Stimulated activated effector memory CD8-positive, alpha-beta T cell treated with anti-CD3 and anti-CD28 coated beads, Interleukin-12 subunit alpha, Interleukin-12 subunit beta, amount 100 ng/mL, for 72 hours (primary cell): ENCODE results near the gene RPE.

Experiments used
- ATAC-seq: fragments of 150-1000 bp; cut with Tn5 transposase; 2 replicates; pipeline ENCODE4 v1.10.0; 2021
- DNase-seq, 2 donors: peaks; one replicate each; pipeline ENCODE4 v3.0.0; 2021 to 2022; ENCODE audit warnings: low spot score in 2 of 2
- H3K27ac Mint-ChIP-seq: one replicate; pipeline ENCODE4 v1.8.0; 2022; ENCODE audit warnings: mild to moderate bottlenecking, mixed read lengths
- H3K36me3 Mint-ChIP-seq: one replicate; pipeline ENCODE4 v1.8.0; 2022; ENCODE audit warnings: mild to moderate bottlenecking, mixed read lengths
- H3K4me1 Mint-ChIP-seq: one replicate; pipeline ENCODE4 v1.8.0; 2022; ENCODE audit warnings: mixed read lengths
- H3K4me3 Mint-ChIP-seq: one replicate; pipeline ENCODE4 v1.8.0; 2022; ENCODE audit warnings: mild to moderate bottlenecking, mixed read lengths
- H3K9me3 Mint-ChIP-seq: one replicate; pipeline ENCODE4 v1.8.0; 2022; ENCODE audit warnings: mixed read lengths

Gene RPE

GRCh38 chr2:209985874-209986273 lies 16.6 kb upstream of the RPE start:
- no peak for ATAC-seq
- no peak for DNase-seq
- H3K27ac Mint-ChIP-seq = no peak overlapping the region
- no peak overlapping the region for H3K4me3 Mint-ChIP-seq
- no peaks in the 10 kb centered on the region for H3K36me3 Mint-ChIP-seq
- no peaks in the 10 kb centered on the region for H3K4me1 Mint-ChIP-seq
- no peaks in the 10 kb centered on the region for H3K9me3 Mint-ChIP-seq

GRCh38 chr2:209986415-209986814 lies 16.0 kb upstream of the RPE start:
- Mint-ChIP-seq H3K27ac (no peak overlapping the region), H3K4me3 (no peak overlapping the region), H3K9me3 (no peaks in the 10 kb centered on the region), H3K4me1 (no peaks in the 10 kb centered on the region), H3K36me3 (no peaks in the 10 kb centered on the region)
- ATAC-seq (peak; percentile 51), DNase-seq (no peak)

GRCh38 chr2:209988010-209988409 lies 14.4 kb upstream of the RPE start:
- no peaks in the 10 kb centered on the region for H3K4me1 Mint-ChIP-seq
- H3K36me3 Mint-ChIP-seq = no peaks in the 10 kb centered on the region

GRCh38 chr2:209990838-209991237 lies 11.6 kb upstream of the RPE start:
- Mint-ChIP-seq H3K4me3 (no peak overlapping the region), H3K9me3 (no peaks in the 10 kb centered on the region), H3K36me3 (no peaks in the 10 kb centered on the region), H3K27ac (no peak overlapping the region), H3K4me1 (no peaks in the 10 kb centered on the region)
- ATAC-seq (no peak), DNase-seq (no peak)

More at GRCh38 chr2:209988010-209988409, 14.4 kb upstream of the RPE start:
- Mint-ChIP-seq H3K9me3 (no peaks in the 10 kb centered on the region), H3K4me3 (no peak overlapping the region), H3K27ac (no peak overlapping the region)
- DNase-seq = no peak
- no peak for ATAC-seq

GRCh38 chr2:209993968-209994367 lies 8.5 kb upstream of the RPE start:
- Mint-ChIP-seq H3K4me3 (no peak overlapping the region), H3K27ac (no peak overlapping the region), H3K36me3 (no peaks in the 10 kb centered on the region), H3K9me3 (no peaks in the 10 kb centered on the region), H3K4me1 (no peaks in the 10 kb centered on the region)
- no peak for ATAC-seq
- no peak for DNase-seq

GRCh38 chr2:209998596-209998995 lies 3.8 kb upstream of the RPE start:
- H3K4me1 Mint-ChIP-seq = peaks cover 10% of the 10 kb centered on the region
- H3K4me3 Mint-ChIP-seq = no peak overlapping the region
- H3K27ac Mint-ChIP-seq = no peak overlapping the region
- no peak for DNase-seq
- ATAC-seq = no peak
- H3K36me3 Mint-ChIP-seq = peaks cover 17% of the 10 kb centered on the region
- H3K9me3 Mint-ChIP-seq = no peaks in the 10 kb centered on the region

GRCh38 chr2:210000464-210001324 lies 1.7 kb upstream of the RPE start:
- no peak for DNase-seq
- H3K9me3 Mint-ChIP-seq = no peaks in the 10 kb centered on the region
- H3K4me1 Mint-ChIP-seq = peaks cover 28% of the 10 kb centered on the region
- no peak for ATAC-seq
- H3K27ac Mint-ChIP-seq = no peak overlapping the region
- peaks cover 31% of the 10 kb centered on the region for H3K36me3 Mint-ChIP-seq
- H3K4me3 Mint-ChIP-seq = no peak overlapping the region

GRCh38 chr2:210003359-210003758 lies 921 bp downstream of the RPE start:
- peaks cover 43% of the 10 kb centered on the region for H3K36me3 Mint-ChIP-seq
- H3K4me3 Mint-ChIP-seq = peak overlapping the region; percentile 97
- H3K4me1 Mint-ChIP-seq = peaks cover 54% of the 10 kb centered on the region
- no peak for DNase-seq
- peak overlapping the region; percentile 96 for H3K27ac Mint-ChIP-seq
- ATAC-seq = no peak
- no peaks in the 10 kb centered on the region for H3K9me3 Mint-ChIP-seq

- no peak overlapping the region for H3K27ac Mint-ChIP-seq
- H3K9me3 Mint-ChIP-seq = no peaks in the 10 kb centered on the region
- H3K4me3 Mint-ChIP-seq = peak overlapping the region; percentile 97
- peaks cover 58% of the 10 kb centered on the region for H3K36me3 Mint-ChIP-seq
- peaks cover 58% of the 10 kb centered on the region for H3K4me1 Mint-ChIP-seq
- DNase-seq (no peak), ATAC-seq (no peak)
These were observed 2.4 kb downstream of the RPE start for GRCh38 chr2:210004881-210005280.

- H3K27ac Mint-ChIP-seq = peak overlapping the region; percentile 35
- ATAC-seq = no peak
- DNase-seq = no peak
These were observed 5.5 kb downstream of the RPE start for GRCh38 chr2:210007895-210008294.

GRCh38 chr2:210009126-210009525 lies 6.7 kb downstream of the RPE start:
- Mint-ChIP-seq H3K4me1 (peaks cover 61% of the 10 kb centered on the region), H3K9me3 (no peaks in the 10 kb centered on the region), H3K27ac (peak overlapping the region; percentile 48), H3K4me3 (no peak overlapping the region), H3K36me3 (peaks cover 77% of the 10 kb centered on the region)
- ATAC-seq (peak; percentile 97), DNase-seq (no peak)

More at GRCh38 chr2:210007895-210008294, 5.5 kb downstream of the RPE start:
- no peaks in the 10 kb centered on the region for H3K9me3 Mint-ChIP-seq
- peaks cover 63% of the 10 kb centered on the region for H3K4me1 Mint-ChIP-seq
- H3K36me3 Mint-ChIP-seq = peaks cover 74% of the 10 kb centered on the region
- H3K4me3 Mint-ChIP-seq = no peak overlapping the region

- ATAC-seq (no peak), DNase-seq (no peak)
- H3K9me3 Mint-ChIP-seq = no peaks in the 10 kb centered on the region
- peaks cover 55% of the 10 kb centered on the region for H3K4me1 Mint-ChIP-seq
- no peak overlapping the region for H3K4me3 Mint-ChIP-seq
- no peak overlapping the region for H3K27ac Mint-ChIP-seq
- H3K36me3 Mint-ChIP-seq = peaks cover 77% of the 10 kb centered on the region
These were observed 7.5 kb downstream of the RPE start for GRCh38 chr2:210009896-210010295.

GRCh38 chr2:210020138-210020537 lies 17.7 kb downstream of the RPE start:
- peaks cover 98% of the 10 kb centered on the region for H3K36me3 Mint-ChIP-seq
- H3K9me3 Mint-ChIP-seq = no peaks in the 10 kb centered on the region
- no peak overlapping the region for H3K27ac Mint-ChIP-seq
- peaks cover 3% of the 10 kb centered on the region for H3K4me1 Mint-ChIP-seq
- DNase-seq (no peak), ATAC-seq (no peak)
- no peak overlapping the region for H3K4me3 Mint-ChIP-seq

GRCh38 chr2:210022824-210023223 lies 20.4 kb downstream of the RPE start:
- no peaks in the 10 kb centered on the region for H3K4me1 Mint-ChIP-seq
- H3K36me3 Mint-ChIP-seq = peaks cover 90% of the 10 kb centered on the region
- H3K27ac Mint-ChIP-seq = no peak overlapping the region
- ATAC-seq (no peak), DNase-seq (no peak)
- no peak overlapping the region for H3K4me3 Mint-ChIP-seq
- H3K9me3 Mint-ChIP-seq = no peaks in the 10 kb centered on the region

- Mint-ChIP-seq H3K27ac (no peak overlapping the region), H3K4me1 (no peaks in the 10 kb centered on the region)
- DNase-seq = no peak
These were observed 25.2 kb downstream of the RPE start for GRCh38 chr2:210027608-210028007.

GRCh38 chr2:210028178-210028577 lies 25.7 kb downstream of the RPE start:
- Mint-ChIP-seq H3K4me3 (no peak overlapping the region), H3K4me1 (no peaks in the 10 kb centered on the region), H3K27ac (no peak overlapping the region), H3K9me3 (no peaks in the 10 kb centered on the region), H3K36me3 (peaks cover 43% of the 10 kb centered on the region)
- DNase-seq (no peak), ATAC-seq (no peak)

More at GRCh38 chr2:210027608-210028007, 25.2 kb downstream of the RPE start:
- peaks cover 48% of the 10 kb centered on the region for H3K36me3 Mint-ChIP-seq
- H3K9me3 Mint-ChIP-seq = no peaks in the 10 kb centered on the region
- H3K4me3 Mint-ChIP-seq = no peak overlapping the region
- no peak for ATAC-seq
